Keratinocyte (primary cell): ENCODE measurements around the gene PCCB.

Source experiments
- EZH2 ChIP-seq: IDR thresholded peaks from one replicate; pipeline ENCODE4 v1.6.1; 2012; ENCODE audit warnings: inconsistent platforms, mild to moderate bottlenecking, low read length, moderate library complexity
- TF ChIP-seq, protein P1 (sequence below), 3 experiments: IDR thresholded peaks in 1 of 3; conservative IDR thresholded peaks in 1 of 3; optimal IDR thresholded peaks in 1 of 3; 2 replicates in 2 of 3; 3 replicates in 1 of 3; pipeline versions ENCODE3 to v1.5.1; 2011; ENCODE audit warnings: low read length in 3 of 3, mild to moderate bottlenecking in 3 of 3, moderate library complexity in 2 of 3, control low read depth in 1 of 3, inconsistent platforms in 1 of 3; ENCODE audit not compliant: insufficient read depth in 2 of 3; ENCODE audit errors: extremely low read depth in 1 of 3

DNA sequence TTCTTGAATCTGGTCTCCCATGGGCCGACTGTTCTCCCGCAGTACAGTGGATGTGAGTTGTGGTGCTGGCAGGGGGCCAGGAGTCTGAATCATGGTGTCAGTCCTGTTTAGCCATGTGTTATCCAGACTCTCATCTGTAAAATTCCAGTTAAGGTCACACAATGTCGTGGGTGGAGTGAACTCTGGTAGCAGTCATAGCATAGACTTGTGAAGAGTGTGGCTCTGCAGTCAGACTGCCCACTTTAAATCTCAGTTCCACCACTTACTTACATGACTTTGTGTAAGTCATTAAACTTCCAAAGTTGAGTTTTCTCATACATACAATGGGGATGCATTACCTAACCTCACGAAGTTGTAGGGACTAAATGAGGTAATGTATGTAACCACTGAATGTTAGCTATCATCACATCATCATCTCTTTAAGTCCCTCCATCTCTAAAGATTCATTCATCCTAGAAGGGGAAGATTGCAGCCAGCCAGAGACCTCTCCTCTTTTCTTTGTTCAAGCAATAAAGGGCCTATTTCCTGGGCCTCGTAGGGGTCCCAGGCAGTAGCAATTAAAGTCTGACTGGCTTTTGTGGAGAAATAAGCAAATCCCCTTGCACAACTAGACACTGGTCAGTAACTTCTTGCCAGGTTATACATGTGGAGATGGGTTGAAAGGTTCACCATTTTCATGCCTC is 93.9 kb downstream of the PCCB start:
- TF ChIP-seq, protein P1, sequence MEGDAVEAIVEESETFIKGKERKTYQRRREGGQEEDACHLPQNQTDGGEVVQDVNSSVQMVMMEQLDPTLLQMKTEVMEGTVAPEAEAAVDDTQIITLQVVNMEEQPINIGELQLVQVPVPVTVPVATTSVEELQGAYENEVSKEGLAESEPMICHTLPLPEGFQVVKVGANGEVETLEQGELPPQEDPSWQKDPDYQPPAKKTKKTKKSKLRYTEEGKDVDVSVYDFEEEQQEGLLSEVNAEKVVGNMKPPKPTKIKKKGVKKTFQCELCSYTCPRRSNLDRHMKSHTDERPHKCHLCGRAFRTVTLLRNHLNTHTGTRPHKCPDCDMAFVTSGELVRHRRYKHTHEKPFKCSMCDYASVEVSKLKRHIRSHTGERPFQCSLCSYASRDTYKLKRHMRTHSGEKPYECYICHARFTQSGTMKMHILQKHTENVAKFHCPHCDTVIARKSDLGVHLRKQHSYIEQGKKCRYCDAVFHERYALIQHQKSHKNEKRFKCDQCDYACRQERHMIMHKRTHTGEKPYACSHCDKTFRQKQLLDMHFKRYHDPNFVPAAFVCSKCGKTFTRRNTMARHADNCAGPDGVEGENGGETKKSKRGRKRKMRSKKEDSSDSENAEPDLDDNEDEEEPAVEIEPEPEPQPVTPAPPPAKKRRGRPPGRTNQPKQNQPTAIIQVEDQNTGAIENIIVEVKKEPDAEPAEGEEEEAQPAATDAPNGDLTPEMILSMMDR (optimal IDR thresholded peaks at IDR 0.05 in 1 of 3, IDR thresholded peaks at IDR 0.05 in 1 of 3, conservative IDR thresholded peaks at IDR 0.05 in 1 of 3; ENCODE audit: extremely low read depth in 1 of 3, insufficient read depth in 2 of 3, low read length in 3 of 3), result no peak
- no peak for TF ChIP-seq EZH2
